ENCODE measurements around the gene EEIG1. TPM values are rescaled to one million over a fixed set of nuclear protein-coding genes. Genes with fewer than 3 reads are reported as not detected.

EEIG1 gene
- total RNA-seq, 2 donors from 2014 or later: 41.9 to 42.0 TPM

DNA sequence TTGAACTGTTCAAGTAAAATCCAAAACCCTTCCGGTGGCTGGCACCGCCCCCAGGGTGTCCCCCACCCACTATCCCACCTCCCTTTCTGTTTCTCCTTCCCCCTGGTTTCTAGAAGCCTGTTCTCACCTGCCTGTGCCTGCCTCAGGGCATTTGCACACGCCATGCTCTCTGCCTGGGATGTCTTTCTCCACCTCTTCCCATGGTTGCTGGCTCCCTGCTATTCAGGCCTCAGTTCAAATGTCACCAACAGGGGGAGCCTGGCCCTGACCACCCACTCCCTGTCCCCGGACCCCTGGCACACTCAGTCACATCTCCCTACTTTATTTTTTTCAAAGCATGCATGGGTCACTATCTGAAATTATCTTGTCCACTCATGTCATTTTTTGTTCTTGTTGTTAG, 39.9 kb upstream of the EEIG1 start:
- no peaks in the 10 kb centered on the region for H3K36me3 ChIP-seq (replicated peaks in 1 of 2; ENCODE audit: insufficient read depth in 1 of 2, low read depth in 2 of 2)
- TF ChIP-seq, protein P1, sequence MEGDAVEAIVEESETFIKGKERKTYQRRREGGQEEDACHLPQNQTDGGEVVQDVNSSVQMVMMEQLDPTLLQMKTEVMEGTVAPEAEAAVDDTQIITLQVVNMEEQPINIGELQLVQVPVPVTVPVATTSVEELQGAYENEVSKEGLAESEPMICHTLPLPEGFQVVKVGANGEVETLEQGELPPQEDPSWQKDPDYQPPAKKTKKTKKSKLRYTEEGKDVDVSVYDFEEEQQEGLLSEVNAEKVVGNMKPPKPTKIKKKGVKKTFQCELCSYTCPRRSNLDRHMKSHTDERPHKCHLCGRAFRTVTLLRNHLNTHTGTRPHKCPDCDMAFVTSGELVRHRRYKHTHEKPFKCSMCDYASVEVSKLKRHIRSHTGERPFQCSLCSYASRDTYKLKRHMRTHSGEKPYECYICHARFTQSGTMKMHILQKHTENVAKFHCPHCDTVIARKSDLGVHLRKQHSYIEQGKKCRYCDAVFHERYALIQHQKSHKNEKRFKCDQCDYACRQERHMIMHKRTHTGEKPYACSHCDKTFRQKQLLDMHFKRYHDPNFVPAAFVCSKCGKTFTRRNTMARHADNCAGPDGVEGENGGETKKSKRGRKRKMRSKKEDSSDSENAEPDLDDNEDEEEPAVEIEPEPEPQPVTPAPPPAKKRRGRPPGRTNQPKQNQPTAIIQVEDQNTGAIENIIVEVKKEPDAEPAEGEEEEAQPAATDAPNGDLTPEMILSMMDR (IDR thresholded peaks at IDR 0.05): peak in 1 of 7 experiments; percentile 8
- no peak for TF ChIP-seq POLR2A (IDR thresholded peaks at IDR 0.05)
- H3K4me1 ChIP-seq: no peaks in the 10 kb centered on the region
- intact Hi-C loops (cut with DNase I): no loop called here
- no peak overlapping the region for H3K27ac ChIP-seq
- H3K27me3 ChIP-seq: no peaks in the 10 kb centered on the region
- 90 to 93% methylated on average over 4 of the region's 4 CpGs for WGBS, 2 donors
- no peak overlapping the region for H3K4me3 ChIP-seq
- no peaks in the 10 kb centered on the region for H3K9me3 ChIP-seq
- ATAC-seq: no peak
- DNase-seq: no peak

DNA sequence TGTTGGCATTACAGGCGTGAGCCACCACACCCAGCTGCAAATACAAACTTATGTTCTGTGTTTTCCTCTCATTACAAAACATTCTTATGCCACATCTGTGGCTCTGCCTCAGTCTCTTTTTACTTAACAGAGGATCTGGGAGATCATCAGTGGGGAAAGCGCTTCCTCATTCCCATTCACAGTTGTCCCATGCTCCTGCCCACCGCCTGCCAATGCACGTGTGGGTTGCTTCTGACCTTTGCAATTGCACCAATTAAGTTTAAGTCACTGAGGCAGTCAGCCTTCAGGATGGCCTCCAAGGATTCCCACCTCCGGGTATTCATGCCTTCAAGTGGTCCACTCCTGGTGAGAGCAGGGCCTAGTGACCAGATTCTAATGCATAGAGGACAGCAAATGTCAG, 34.9 kb upstream of the EEIG1 start:
- Histone ChIP-seq H3K27ac (no peak overlapping the region), H3K4me1 (no peaks in the 10 kb centered on the region), H3K27me3 (no peaks in the 10 kb centered on the region), H3K9me3 (no peaks in the 10 kb centered on the region), H3K36me3 (replicated peaks in 1 of 2; ENCODE audit: insufficient read depth in 1 of 2, low read depth in 2 of 2) (no peaks in the 10 kb centered on the region), H3K4me3 (no peak overlapping the region)
- ATAC-seq: no peak
- intact Hi-C loops (cut with DNase I): no loop called here
- no peak for DNase-seq
- TF ChIP-seq POLR2A (IDR thresholded peaks at IDR 0.05): no peak
- TF ChIP-seq, protein P1 (IDR thresholded peaks at IDR 0.05): no peak
- WGBS, 2 donors: 92% methylated on average over 5 of the region's 5 CpGs

DNA sequence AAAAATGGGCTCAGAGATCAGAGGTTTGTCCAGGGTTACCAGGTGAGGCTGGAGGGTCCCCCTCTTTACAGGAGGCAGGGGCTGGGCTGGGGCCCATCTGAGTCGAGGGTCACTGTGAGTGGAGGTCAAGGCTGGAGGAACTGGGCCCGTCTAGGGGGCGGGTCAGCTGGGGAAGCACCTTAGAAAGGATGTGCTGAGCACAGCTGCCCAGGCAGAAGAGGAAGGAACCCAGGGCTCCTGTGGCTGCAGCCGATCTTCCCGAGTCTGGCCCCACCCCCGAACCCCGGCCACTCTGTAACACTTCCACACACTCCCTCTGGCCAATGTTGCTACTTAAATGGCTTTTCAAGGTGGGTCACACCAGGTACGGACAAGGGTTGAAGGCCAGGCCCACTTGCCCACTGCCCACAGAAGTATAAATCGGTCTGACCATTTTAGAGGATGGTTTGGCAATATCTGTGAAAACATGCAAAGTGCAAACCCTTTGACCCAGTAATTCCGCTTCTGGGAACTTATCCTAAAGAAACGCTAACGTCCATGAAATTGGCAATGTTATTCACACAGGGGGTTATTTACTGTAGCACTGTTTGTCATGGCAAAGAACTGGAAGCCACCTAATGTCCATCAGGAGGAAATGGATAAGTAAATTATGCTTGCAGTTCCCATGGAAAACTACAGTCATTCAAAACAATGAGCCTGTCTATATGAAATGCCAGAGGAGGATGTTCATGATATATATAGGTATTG, 30.5 kb upstream of the EEIG1 start:
- no peak for TF ChIP-seq POLR2A (IDR thresholded peaks at IDR 0.05)
- TF ChIP-seq, protein P1 (IDR thresholded peaks at IDR 0.05): no peak
- Histone ChIP-seq H3K27me3 (no peaks in the 10 kb centered on the region), H3K36me3 (replicated peaks in 1 of 2; ENCODE audit: insufficient read depth in 1 of 2, low read depth in 2 of 2) (no peaks in the 10 kb centered on the region), H3K4me1 (peaks cover 9% of the 10 kb centered on the region), H3K27ac (no peak overlapping the region), H3K9me3 (no peaks in the 10 kb centered on the region), H3K4me3 (no peak overlapping the region)
- no peak for ATAC-seq
- DNase-seq: no peak
- WGBS, 2 donors: 56 to 65% methylated on average over 8 to 12 of the region's 12 CpGs
- intact Hi-C loops (cut with DNase I): no loop called here

DNA sequence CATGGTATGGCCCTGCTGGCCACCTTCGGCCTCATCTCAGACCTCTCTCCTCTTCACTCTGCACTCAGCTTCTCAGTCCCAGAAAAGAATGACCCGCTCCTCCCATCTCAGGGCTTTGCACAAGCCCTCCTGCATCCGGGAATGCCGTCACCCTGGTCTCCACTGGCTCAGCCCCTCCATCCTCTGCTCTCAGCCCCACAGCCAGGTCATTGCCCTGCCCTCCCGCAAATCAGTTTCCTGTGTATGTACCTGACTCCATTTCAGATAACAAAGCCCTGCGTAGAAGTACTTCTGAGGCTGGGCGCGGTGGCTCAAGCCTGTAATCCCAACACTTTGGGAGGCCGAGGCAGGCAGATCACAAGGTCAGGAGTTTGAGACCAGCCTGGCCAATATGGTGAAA, 28.9 kb upstream of the EEIG1 start:
- no peak for TF ChIP-seq POLR2A (IDR thresholded peaks at IDR 0.05)
- TF ChIP-seq, protein P1 (IDR thresholded peaks at IDR 0.05): no peak
- DNase-seq (no peak), ATAC-seq (no peak)
- no peak overlapping the region for H3K4me3 ChIP-seq
- no peak overlapping the region for H3K27ac ChIP-seq
- peaks cover 12% of the 10 kb centered on the region for H3K4me1 ChIP-seq
- 89 to 98% methylated on average over 5 to 9 of the region's 9 CpGs for WGBS, 2 donors
- H3K9me3 ChIP-seq: no peaks in the 10 kb centered on the region
- H3K27me3 ChIP-seq: no peaks in the 10 kb centered on the region
- intact Hi-C loops (cut with DNase I): loop anchor here (10.0 kb wide), 1 partner anchor 265 kb away; no protein-coding TSS in a partner anchor
- no peaks in the 10 kb centered on the region for H3K36me3 ChIP-seq (replicated peaks in 1 of 2; ENCODE audit: insufficient read depth in 1 of 2, low read depth in 2 of 2)

DNA sequence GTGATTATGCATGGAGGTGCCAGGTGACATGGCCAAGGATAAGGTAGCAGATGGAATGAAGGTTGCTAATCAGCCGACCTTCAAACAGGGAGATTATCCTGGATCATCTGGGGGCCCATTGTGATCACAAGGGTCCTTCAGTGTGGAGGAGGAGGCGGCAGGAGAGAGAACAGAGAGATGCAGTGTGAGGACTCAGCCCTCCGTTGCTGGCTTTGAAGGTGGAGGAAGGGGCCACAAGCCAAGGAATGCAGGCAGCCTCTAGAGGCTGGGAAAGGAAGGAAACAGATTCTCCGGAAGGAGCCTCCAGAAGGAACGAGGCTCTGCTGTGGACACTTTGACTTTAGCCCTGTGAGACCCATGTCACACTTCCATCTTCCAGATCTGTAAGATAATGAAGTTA, 27.4 kb upstream of the EEIG1 start:
- Histone ChIP-seq H3K4me1 (peaks cover 12% of the 10 kb centered on the region), H3K9me3 (no peaks in the 10 kb centered on the region), H3K27me3 (no peaks in the 10 kb centered on the region), H3K4me3 (no peak overlapping the region), H3K27ac (peak overlapping the region in 2 of 4 donors; percentile 62 to 65), H3K36me3 (replicated peaks in 1 of 2; ENCODE audit: insufficient read depth in 1 of 2, low read depth in 2 of 2) (no peaks in the 10 kb centered on the region)
- ATAC-seq (peak; percentile 4), DNase-seq (no peak)
- intact Hi-C loops (cut with DNase I): loop anchor here (10.0 kb wide), 1 partner anchor 263 kb away; no protein-coding TSS in a partner anchor
- TF ChIP-seq POLR2A (IDR thresholded peaks at IDR 0.05): no peak
- TF ChIP-seq, protein P1 (IDR thresholded peaks at IDR 0.05): no peak
- 90 to 91% methylated on average over 5 of the region's 5 CpGs for WGBS, 2 donors

Data from body of pancreas (tissue), 4 donors.